HG03575 (cell line): ENCODE data around the gene C11orf21.

Experiments
- ATAC-seq: cut with Tn5 transposase; IDR thresholded peaks from one replicate; pipeline ENCODE4 v1.9.1; 2021; ENCODE audit not compliant: unreplicated experiment, insufficient number of reproducible peaks, low FRiP score; ENCODE audit errors: extremely low read depth

C11orf21 gene

GRCh38 chr11:2325719-2326118, 24.0 kb upstream of the C11orf21 start:
- no peak for ATAC-seq

- no peak for ATAC-seq
These were observed 23.4 kb upstream of the C11orf21 start for GRCh38 chr11:2325123-2325522.

GRCh38 chr11:2321311-2321683, 19.6 kb upstream of the C11orf21 start:
- no peak for ATAC-seq

GRCh38 chr11:2320568-2321310, 19.0 kb upstream of the C11orf21 start:
- ATAC-seq: no peak

- ATAC-seq: no peak
These were observed 18.2 kb upstream of the C11orf21 start for GRCh38 chr11:2319791-2320472.

- no peak for ATAC-seq
These were observed 17.0 kb upstream of the C11orf21 start for GRCh38 chr11:2318707-2319106.

GRCh38 chr11:2318123-2318522, 16.4 kb upstream of the C11orf21 start:
- ATAC-seq: no peak

- ATAC-seq: no peak
These were observed 15.8 kb upstream of the C11orf21 start for GRCh38 chr11:2317354-2318050.

GRCh38 chr11:2316963-2317244, 15.2 kb upstream of the C11orf21 start:
- ATAC-seq: no peak

GRCh38 chr11:2316169-2316962, 14.6 kb upstream of the C11orf21 start:
- no peak for ATAC-seq

- no peak for ATAC-seq
These were observed 13.9 kb upstream of the C11orf21 start for GRCh38 chr11:2315395-2316168.

GRCh38 chr11:2314525-2315394, 13.0 kb upstream of the C11orf21 start:
- ATAC-seq: no peak

GRCh38 chr11:2314136-2314524, 12.4 kb upstream of the C11orf21 start:
- no peak for ATAC-seq

GRCh38 chr11:2313051-2313951, 11.6 kb upstream of the C11orf21 start:
- ATAC-seq: no peak

- ATAC-seq: no peak
These were observed 10.7 kb upstream of the C11orf21 start for GRCh38 chr11:2312232-2313042.

GRCh38 chr11:2311353-2312133, 9.8 kb upstream of the C11orf21 start:
- ATAC-seq: no peak
